HepG2 (cell line): ENCODE results near the gene CLEC20A. TPM values are rescaled to one million over a fixed set of nuclear protein-coding genes. Genes with fewer than 3 reads are reported as not detected.

ENCODE experiments used
- ATAC-seq: fragments of 200-7000 bp; cut with Tn5 transposase; 3 replicates; pipeline ENCODE4 v1.9.1; 2020; ENCODE audit warnings: mild to moderate bottlenecking, moderate library complexity
- Bru-seq: library from RNA; stranded (reverse); fragments of 400-500 nt; gene quantifications from one replicate; lab custom pipeline; 2021; lab: Mats Ljungman, UMichigan
- BruChase-seq, 2 experiments: library from RNA; stranded (reverse); fragments of 400-500 nt; gene quantifications; one replicate each; lab custom pipeline; 2021; lab: Mats Ljungman, UMichigan
- BruUV-seq: library from RNA; stranded (reverse); fragments of 400-500 nt; replicated peaks from 2 replicates; lab custom pipeline; 2021; lab: Mats Ljungman, UMichigan
- CTCF ChIA-PET: fragments of 300-600 bp; formaldehyde crosslinking; extraction: SDS; loops from one replicate; lab custom pipeline; 2021; ENCODE audit warnings: low total read pairs, inconsistent platforms, low intra/inter-chr PET ratio; lab: Yijun Ruan, JAX
- POLR2A ChIA-PET: fragments of 350-600 bp; sonication (Branson Sonifier 250); formaldehyde crosslinking; loops from one replicate; lab custom pipeline; 2020; ENCODE audit warnings: antibody characterized with exemption, inconsistent platforms; lab: Yijun Ruan, JAX
- DNase-seq: peaks from one replicate; pipeline ENCODE4 v3.0.0-alpha.2; 2015; ENCODE audit warnings: low spot score
- FAIRE-seq: peaks from 3 replicates; lab custom pipeline; 2011; peaks lifted over from hg19 to GRCh38; lab: Jason Lieb, UNC
- H2AFZ ChIP-seq: one replicate; pipeline ENCODE4 v1.6.1; 2011; ENCODE audit warnings: low read length, inconsistent platforms
- H3K27ac ChIP-seq: fragments of 300-600 bp; 3 replicates; pipeline ENCODE4 v1.8.0; 2011; ENCODE audit warnings: mixed run types, mild to moderate bottlenecking, mixed read lengths, low read length, inconsistent platforms; ENCODE audit not compliant: insufficient read depth; ENCODE audit errors: extremely low read length
- H3K27me3 ChIP-seq, 2 experiments: fragments of 200-600 bp in 1 of 2; 2 replicates in 1 of 2; 3 replicates in 1 of 2; pipeline versions ENCODE4 v1.6.0 to v1.8.0; 2011; ENCODE audit warnings: low read length in 2 of 2, mild to moderate bottlenecking in 2 of 2, moderate library complexity in 2 of 2, inconsistent platforms in 1 of 2; ENCODE audit not compliant: insufficient read depth in 2 of 2, control insufficient read depth in 1 of 2
- H3K36me3 ChIP-seq, 2 experiments: fragments of 200-600 bp in 1 of 2; replicated peaks in 1 of 2; 2 replicates in 1 of 2; 3 replicates in 1 of 2; pipeline versions ENCODE4 v1.5.1 to v1.8.0; 2011; ENCODE audit warnings: low read length in 2 of 2, inconsistent platforms in 1 of 2; ENCODE audit not compliant: insufficient read depth in 2 of 2, control insufficient read depth in 1 of 2
- H3K4me1 ChIP-seq: 2 replicates; pipeline ENCODE4 v1.5.1; 2012; ENCODE audit warnings: low read length, inconsistent platforms; ENCODE audit not compliant: insufficient read depth
- H3K4me2 ChIP-seq: 2 replicates; pipeline ENCODE4 v1.6.0; 2011; ENCODE audit warnings: low read depth, low read length, inconsistent platforms
- H3K4me3 ChIP-seq, 3 experiments: fragments of 200-600 bp in 1 of 3; sonication (generic), shearing (Covaris generic) in 1 of 3; replicated peaks in 1 of 3; 2 replicates each; pipeline ENCODE4 v1.5.1; 2011 to 2016; ENCODE audit warnings: low read length in 3 of 3, inconsistent platforms in 2 of 3, low read depth in 2 of 3, mild to moderate bottlenecking in 2 of 3, control low read depth in 1 of 3, mixed read lengths in 1 of 3; ENCODE audit not compliant: insufficient read depth in 1 of 3
- H3K79me2 ChIP-seq: one replicate; pipeline ENCODE4 v1.6.1; 2011; ENCODE audit warnings: low read length, inconsistent platforms; ENCODE audit not compliant: insufficient read depth
- H3K9ac ChIP-seq: 2 replicates; pipeline ENCODE4 v1.6.0; 2011; ENCODE audit warnings: mild to moderate bottlenecking, low read depth, low read length, inconsistent platforms; ENCODE audit not compliant: insufficient read depth
- H3K9me3 ChIP-seq: 2 replicates; pipeline ENCODE4 v1.5.1; 2012; ENCODE audit warnings: mild to moderate bottlenecking, low read length
- H4K20me1 ChIP-seq: 2 replicates; pipeline ENCODE4 v1.6.0; 2011; ENCODE audit warnings: inconsistent platforms, mild to moderate bottlenecking, low read length, moderate library complexity; ENCODE audit not compliant: insufficient read depth
- AKAP8 ChIP-seq: sonication (generic); formaldehyde crosslinking; IDR thresholded peaks from 2 replicates; pipeline ENCODE4 v1.5.1; 2020; ENCODE audit warnings: mild to moderate bottlenecking, missing genetic modification reagents
- U2AF2 ChIP-seq: fragments of 200-400 bp; formaldehyde crosslinking; IDR thresholded peaks from 2 replicates; pipeline ENCODE4 v1.6.1; 2017; ENCODE audit warnings: low read depth, mild to moderate bottlenecking, low read length
- ZNF605 ChIP-seq: sonication (generic); formaldehyde crosslinking; IDR thresholded peaks from 2 replicates; pipeline ENCODE4 v1.8.0; 2022; ENCODE audit warnings: mild to moderate bottlenecking, missing genetic modification reagents
- ZNF749 ChIP-seq: sonication (generic); formaldehyde crosslinking; IDR thresholded peaks from 2 replicates; pipeline ENCODE4 v1.8.0; 2022; ENCODE audit warnings: mild to moderate bottlenecking, missing genetic modification reagents, moderate library complexity, borderline replicate concordance
- WGBS: methylation state at CpG from one replicate; pipeline ENCODE4 v1.1.6; 2017; ENCODE audit warnings: low lambda C conversion rate; 5-methylcytosine and 5-hydroxymethylcytosine counted together
- in situ Hi-C: cut with HindIII; loops from 2 replicates; pipeline ENCODE4 v1.10.0; 2017; ENCODE audit warnings: low pct_unique_long_range_greater_than_20kb; ENCODE audit not compliant: extremely low pct_ligation_motif_present
- intact Hi-C: fragments of 100-400 bp; cut with micrococcal nuclease; formaldehyde crosslinking; loops from one replicate; pipeline ENCODE4 v1.10.0; 2022; ENCODE audit not compliant: unreplicated experiment
- long read RNA-seq, 2 experiments: library from RNA in 1 of 2; library from polyadenylated mRNA in 1 of 2; stranded (forward) in 1 of 2; unstranded in 1 of 2; transcript quantifications; one replicate each; pipeline ENCODE4 v2.0.0, GENCODE V29; 2019 to 2022
- polyA minus RNA-seq, 3 experiments: library from RNA; depleted of rRNA, polyadenylated mRNA; stranded (reverse); fragments of >200 nt; gene quantifications; 2 replicates each; pipeline ENCODE4 v1.2.3, GENCODE V29; 2011; ENCODE audit warnings: low replicate concordance in 1 of 3
- polyA plus RNA-seq, 8 experiments: library from polyadenylated mRNA; depleted of rRNA in 3 of 8; stranded (reverse) in 7 of 8; unstranded in 1 of 8; fragments of >200 nt; fragmentation: Illumina TruSeq in 4 of 8; extraction: Trizol in 4 of 8; gene quantifications; 2 replicates each; pipeline versions ENCODE4 v1.2.1 to v1.2.3, GENCODE V29; 2011 to 2016; ENCODE audit warnings: low read depth in 4 of 8, missing spikeins in 1 of 8, mixed read lengths in 1 of 8; ENCODE audit not compliant: insufficient read depth in 1 of 8
- total RNA-seq, 5 experiments: library from RNA; depleted of rRNA; stranded (reverse); fragments of >200 nt; fragmentation: Illumina TruSeq; extraction: Trizol; gene quantifications; 2 replicates each; pipeline ENCODE4 v1.2.3, GENCODE V29; 2016; ENCODE audit warnings: low read depth in 1 of 5
- TF ChIP-seq, protein P1 (sequence below): sonication (generic); formaldehyde crosslinking; IDR thresholded peaks from 2 replicates; pipeline ENCODE4 v1.5.0; 2020; ENCODE audit warnings: missing genetic modification reagents, mild to moderate bottlenecking, borderline replicate concordance
- TF ChIP-seq, protein P2 (sequence below): sonication (generic); formaldehyde crosslinking; IDR thresholded peaks from 2 replicates; pipeline ENCODE4 v1.4.0; 2020; ENCODE audit warnings: mild to moderate bottlenecking, missing genetic modification reagents

Gene CLEC20A
- total RNA-seq (2016; rRNA removed; fragmentation: Illumina TruSeq; extraction: Trizol) (not detected in 2 replicates), polyA plus RNA-seq (2011; rRNA removed) (not detected in 2 replicates), polyA minus RNA-seq (2011; rRNA and poly(A)+ RNA removed; ENCODE audit: low replicate concordance) (not detected in 2 replicates), Bru-seq, nascent RNA (not detected), BruChase-seq, experiment 1, labeled RNA remaining after a 6-hour chase (not detected), BruChase-seq, experiment 2, labeled RNA remaining after a 2-hour chase (not detected)
- total RNA-seq (2016; cell fraction: cytosol; rRNA removed; fragmentation: Illumina TruSeq; extraction: Trizol; ENCODE audit: low read depth) = not detected in 2 replicates
- total RNA-seq (2016; cell fraction: insoluble cytoplasmic fraction; rRNA removed; fragmentation: Illumina TruSeq; extraction: Trizol) = not detected in 2 replicates
- not detected in 2 replicates for total RNA-seq (2016; cell fraction: membrane; rRNA removed; fragmentation: Illumina TruSeq; extraction: Trizol)
- total RNA-seq (2016; cell fraction: nucleus; rRNA removed; fragmentation: Illumina TruSeq; extraction: Trizol) = not detected in 2 replicates
- not detected in 2 replicates for polyA plus RNA-seq (2011; cell fraction: cytosol; rRNA removed)
- not detected in 2 replicates for polyA plus RNA-seq (2011; cell fraction: nucleus; rRNA removed)
- polyA plus RNA-seq (2012) = not detected in 2 replicates
- polyA plus RNA-seq (2016; cell fraction: cytosol; fragmentation: Illumina TruSeq; extraction: Trizol; ENCODE audit: low read depth) = not detected in 2 replicates
- polyA plus RNA-seq (2016; cell fraction: insoluble cytoplasmic fraction; fragmentation: Illumina TruSeq; extraction: Trizol; ENCODE audit: low read depth) = not detected in 2 replicates
- not detected in 2 replicates for polyA plus RNA-seq (2016; cell fraction: membrane; fragmentation: Illumina TruSeq; extraction: Trizol; ENCODE audit: low read depth)
- polyA plus RNA-seq (2016; cell fraction: nucleus; fragmentation: Illumina TruSeq; extraction: Trizol; ENCODE audit: insufficient read depth, low read depth) = not detected in 2 replicates
- polyA minus RNA-seq (2011; cell fraction: cytosol; rRNA and poly(A)+ RNA removed) = not detected in 2 replicates
- polyA minus RNA-seq (2011; cell fraction: nucleus; rRNA and poly(A)+ RNA removed) = not detected in 2 replicates
- long read RNA-seq, experiment 1 = 0 reads
- long read RNA-seq, experiment 2 = 0 reads

GRCh38 chr1:178496410-178497135 lies at the start of gene CLEC20A:
Gene CLEC20A (minus strand): TSS chr1:178496964. CDS start chr1:178496939, 25 bp downstream.
- H3K4me2 ChIP-seq = no peak within 1 kb of the TSS
- ChIA-PET CTCF (no interaction called here), POLR2A (no interaction called here)
- H3K4me3 ChIP-seq = no peak within 1 kb of the TSS
- no peaks in the 10 kb centered on the region for H3K9me3 ChIP-seq
- no peaks in the 10 kb centered on the region for H4K20me1 ChIP-seq
- BruUV-seq = no TSS peak
- H2AFZ ChIP-seq = no peak within 1 kb of the TSS
- FAIRE-seq (no peak), DNase-seq (no peak), ATAC-seq (no peak)
- intact Hi-C loops (no loop called here), in situ Hi-C loops (no loop called here)
- H3K27ac ChIP-seq = no peak within 1 kb of the TSS
- TF ChIP-seq, protein P1, sequence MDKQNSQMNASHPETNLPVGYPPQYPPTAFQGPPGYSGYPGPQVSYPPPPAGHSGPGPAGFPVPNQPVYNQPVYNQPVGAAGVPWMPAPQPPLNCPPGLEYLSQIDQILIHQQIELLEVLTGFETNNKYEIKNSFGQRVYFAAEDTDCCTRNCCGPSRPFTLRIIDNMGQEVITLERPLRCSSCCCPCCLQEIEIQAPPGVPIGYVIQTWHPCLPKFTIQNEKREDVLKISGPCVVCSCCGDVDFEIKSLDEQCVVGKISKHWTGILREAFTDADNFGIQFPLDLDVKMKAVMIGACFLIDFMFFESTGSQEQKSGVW (CRISPR knock-in tag) = no peak
- TF ChIP-seq ZNF749 (no peak), U2AF2 (no peak), ZNF605 (CRISPR knock-in tag) (no peak), AKAP8 (CRISPR knock-in tag) (no peak)
- TF ChIP-seq, protein P2, sequence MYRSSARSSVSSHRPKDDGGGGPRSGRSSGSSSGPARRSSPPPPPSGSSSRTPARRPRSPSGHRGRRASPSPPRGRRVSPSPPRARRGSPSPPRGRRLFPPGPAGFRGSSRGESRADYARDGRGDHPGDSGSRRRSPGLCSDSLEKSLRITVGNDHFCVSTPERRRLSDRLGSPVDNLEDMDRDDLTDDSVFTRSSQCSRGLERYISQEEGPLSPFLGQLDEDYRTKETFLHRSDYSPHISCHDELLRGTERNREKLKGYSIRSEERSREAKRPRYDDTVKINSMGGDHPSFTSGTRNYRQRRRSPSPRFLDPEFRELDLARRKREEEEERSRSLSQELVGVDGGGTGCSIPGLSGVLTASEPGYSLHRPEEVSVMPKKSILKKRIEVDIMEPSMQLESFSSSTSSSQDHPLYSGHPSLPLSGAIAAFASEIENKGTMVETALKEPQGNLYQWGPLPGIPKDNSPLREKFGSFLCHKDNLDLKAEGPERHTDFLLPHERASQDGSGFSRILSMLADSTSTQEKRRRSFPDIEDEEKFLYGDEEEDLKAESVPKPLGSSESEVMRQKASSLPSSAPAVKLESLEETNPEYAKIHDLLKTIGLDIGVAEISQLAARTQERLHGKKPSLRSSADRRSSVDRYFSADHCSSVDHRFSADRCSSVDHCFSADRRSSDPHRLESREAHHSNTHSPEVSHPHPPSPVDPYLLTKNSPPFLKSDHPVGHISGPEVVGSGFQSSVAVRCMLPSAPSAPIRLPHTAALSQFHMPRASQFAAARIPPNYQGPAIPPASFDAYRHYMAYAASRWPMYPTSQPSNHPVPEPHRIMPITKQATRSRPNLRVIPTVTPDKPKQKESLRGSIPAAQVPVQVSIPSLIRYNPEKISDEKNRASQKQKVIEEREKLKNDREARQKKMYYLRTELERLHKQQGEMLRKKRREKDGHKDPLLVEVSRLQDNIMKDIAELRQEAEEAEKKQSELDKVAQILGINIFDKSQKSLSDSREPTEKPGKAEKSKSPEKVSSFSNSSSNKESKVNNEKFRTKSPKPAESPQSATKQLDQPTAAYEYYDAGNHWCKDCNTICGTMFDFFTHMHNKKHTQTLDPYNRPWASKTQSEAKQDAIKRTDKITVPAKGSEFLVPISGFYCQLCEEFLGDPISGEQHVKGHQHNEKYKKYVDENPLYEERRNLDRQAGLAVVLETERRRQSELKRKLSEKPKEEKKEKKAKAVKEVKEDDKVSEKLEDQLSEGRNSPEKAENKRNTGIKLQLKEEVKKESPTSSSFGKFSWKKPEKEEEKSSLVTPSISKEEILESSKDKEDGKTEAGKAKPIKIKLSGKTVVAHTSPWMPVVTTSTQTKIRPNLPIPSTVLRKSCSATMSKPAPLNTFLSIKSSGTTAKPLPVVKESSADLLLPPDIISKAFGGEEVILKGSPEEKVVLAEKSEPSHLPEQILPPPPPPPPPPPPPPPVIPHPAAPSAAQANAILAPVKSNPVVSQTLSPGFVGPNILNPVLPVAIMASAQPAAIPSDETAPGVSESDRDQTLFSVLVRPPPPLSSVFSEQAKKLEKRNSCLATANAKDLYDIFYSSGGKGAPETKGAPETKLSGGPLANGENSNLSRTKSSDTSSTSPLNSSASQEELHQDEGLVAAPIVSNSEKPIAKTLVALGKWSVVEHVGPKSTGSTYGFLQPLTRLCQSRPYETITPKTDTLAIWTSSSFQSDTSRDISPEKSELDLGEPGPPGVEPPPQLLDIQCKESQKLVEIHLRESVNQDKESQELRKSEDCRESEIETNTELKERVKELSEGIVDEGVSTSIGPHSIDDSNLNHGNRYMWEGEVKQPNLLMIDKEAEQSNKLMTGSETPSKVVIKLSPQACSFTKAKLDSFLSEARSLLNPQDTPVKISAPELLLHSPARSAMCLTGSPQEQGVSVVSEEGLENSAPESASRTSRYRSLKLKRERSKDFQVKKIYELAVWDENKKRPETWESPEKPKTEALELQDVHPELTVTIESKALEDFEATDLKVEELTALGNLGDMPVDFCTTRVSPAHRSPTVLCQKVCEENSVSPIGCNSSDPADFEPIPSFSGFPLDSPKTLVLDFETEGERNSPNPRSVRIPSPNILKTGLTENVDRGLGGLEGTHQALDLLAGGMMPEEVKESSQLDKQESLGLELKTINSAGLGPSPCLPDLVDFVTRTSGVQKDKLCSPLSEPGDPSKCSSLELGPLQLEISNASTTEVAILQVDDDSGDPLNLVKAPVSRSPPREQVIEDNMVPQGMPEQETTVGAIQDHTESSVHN (CRISPR knock-in tag) = no peak
- 65% methylated on average over 26 of the region's 26 CpGs for WGBS
- peaks cover 7 to 37% of the 10 kb centered on the region in 2 experiments; a peak in 4 of 5 replicates for H3K27me3 ChIP-seq
- no peak within 1 kb of the TSS for H3K9ac ChIP-seq
- H3K4me1 ChIP-seq = peaks cover 9% of the 10 kb centered on the region; the same call in 1 of the 2 replicates
- no peaks in the 10 kb centered on the region for H3K36me3 ChIP-seq
- no peaks in the 10 kb centered on the region for H3K79me2 ChIP-seq
